ENCODE data around the gene FCN3. TPM values are rescaled to one million over a fixed set of nuclear protein-coding genes. Genes with fewer than 3 reads are reported as not detected.

The FCN3 gene
- polyA plus RNA-seq, 1 donor: 0.13 TPM

- no peak overlapping the region for H3K4me3 ChIP-seq (ENCODE audit: low read length)
- no peaks in the 10 kb centered on the region for H3K36me3 ChIP-seq (ENCODE audit: control insufficient read depth, insufficient read depth, low read length)
- H3K27ac ChIP-seq (ENCODE audit: low read length): no peak overlapping the region
- no CpG with 5 or more reads among the region's 19 CpGs for WGBS (ENCODE audit: insufficient coverage, low lambda C conversion rate)
- peaks cover 27% of the 10 kb centered on the region for H3K4me1 ChIP-seq (ENCODE audit: control insufficient read depth, insufficient read depth, low read length)
- DNase-seq: peak in 1 of 2 donors; percentile 30
- no peaks in the 10 kb centered on the region for H3K9me3 ChIP-seq (ENCODE audit: control insufficient read depth, low read depth, low read length)
- H3K27me3 ChIP-seq (ENCODE audit: control insufficient read depth, insufficient read depth, low read length): no peaks in the 10 kb centered on the region
Measured at GRCh38 chr1:27399251-27400025, 24.8 kb upstream of the FCN3 start.

- no peaks in the 10 kb centered on the region for H3K9me3 ChIP-seq (ENCODE audit: control insufficient read depth, low read depth, low read length)
- H3K27ac ChIP-seq (ENCODE audit: low read length): no peak overlapping the region
- H3K36me3 ChIP-seq (ENCODE audit: control insufficient read depth, insufficient read depth, low read length): no peaks in the 10 kb centered on the region
- H3K27me3 ChIP-seq (ENCODE audit: control insufficient read depth, insufficient read depth, low read length): no peaks in the 10 kb centered on the region
- H3K4me3 ChIP-seq (ENCODE audit: low read length): no peak overlapping the region
- no peak for DNase-seq
- WGBS (ENCODE audit: insufficient coverage, low lambda C conversion rate): no CpG with 5 or more reads among the region's 4 CpGs
- H3K4me1 ChIP-seq (ENCODE audit: control insufficient read depth, insufficient read depth, low read length): peaks cover 25% of the 10 kb centered on the region
Measured at GRCh38 chr1:27398405-27399149, 24.0 kb upstream of the FCN3 start.

- no CpG with 5 or more reads among the region's 7 CpGs for WGBS (ENCODE audit: insufficient coverage, low lambda C conversion rate)
- no peak for DNase-seq
- no peak overlapping the region for H3K27ac ChIP-seq (ENCODE audit: low read length)
- no peak overlapping the region for H3K4me3 ChIP-seq (ENCODE audit: low read length)
- H3K27me3 ChIP-seq (ENCODE audit: control insufficient read depth, insufficient read depth, low read length): peaks cover 2% of the 10 kb centered on the region
- no peaks in the 10 kb centered on the region for H3K36me3 ChIP-seq (ENCODE audit: control insufficient read depth, insufficient read depth, low read length)
- H3K4me1 ChIP-seq (ENCODE audit: control insufficient read depth, insufficient read depth, low read length): peaks cover 27% of the 10 kb centered on the region
- no peaks in the 10 kb centered on the region for H3K9me3 ChIP-seq (ENCODE audit: control insufficient read depth, low read depth, low read length)
Measured at GRCh38 chr1:27397749-27398148, 23.1 kb upstream of the FCN3 start.

GRCh38 chr1:27397110-27397509 is 22.5 kb upstream of the FCN3 start:
- H3K27me3 ChIP-seq (ENCODE audit: control insufficient read depth, insufficient read depth, low read length): peaks cover 2% of the 10 kb centered on the region
- no peak for DNase-seq
- H3K9me3 ChIP-seq (ENCODE audit: control insufficient read depth, low read depth, low read length): no peaks in the 10 kb centered on the region
- H3K36me3 ChIP-seq (ENCODE audit: control insufficient read depth, insufficient read depth, low read length): no peaks in the 10 kb centered on the region
- no CpG with 5 or more reads among the region's 3 CpGs for WGBS (ENCODE audit: insufficient coverage, low lambda C conversion rate)
- no peak overlapping the region for H3K4me3 ChIP-seq (ENCODE audit: low read length)
- no peak overlapping the region for H3K27ac ChIP-seq (ENCODE audit: low read length)
- H3K4me1 ChIP-seq (ENCODE audit: control insufficient read depth, insufficient read depth, low read length): peaks cover 28% of the 10 kb centered on the region

- Histone ChIP-seq H3K36me3 (ENCODE audit: control insufficient read depth, insufficient read depth, low read length) (no peaks in the 10 kb centered on the region), H3K9me3 (ENCODE audit: control insufficient read depth, low read depth, low read length) (no peaks in the 10 kb centered on the region), H3K27ac (ENCODE audit: low read length) (no peak overlapping the region), H3K4me1 (ENCODE audit: control insufficient read depth, insufficient read depth, low read length) (peaks cover 33% of the 10 kb centered on the region), H3K4me3 (ENCODE audit: low read length) (no peak overlapping the region), H3K27me3 (ENCODE audit: control insufficient read depth, insufficient read depth, low read length) (peaks cover 7% of the 10 kb centered on the region)
- WGBS (ENCODE audit: insufficient coverage, low lambda C conversion rate): no CpG with 5 or more reads among the region's 10 CpGs
- DNase-seq: peak; percentile 34 to 53
Measured at GRCh38 chr1:27395441-27396195, 21.0 kb upstream of the FCN3 start.

GRCh38 chr1:27394925-27395324 is 20.3 kb upstream of the FCN3 start:
- Histone ChIP-seq H3K4me3 (ENCODE audit: low read length) (no peak overlapping the region), H3K4me1 (ENCODE audit: control insufficient read depth, insufficient read depth, low read length) (peaks cover 33% of the 10 kb centered on the region), H3K27me3 (ENCODE audit: control insufficient read depth, insufficient read depth, low read length) (peaks cover 7% of the 10 kb centered on the region), H3K9me3 (ENCODE audit: control insufficient read depth, low read depth, low read length) (no peaks in the 10 kb centered on the region), H3K27ac (ENCODE audit: low read length) (no peak overlapping the region), H3K36me3 (ENCODE audit: control insufficient read depth, insufficient read depth, low read length) (no peaks in the 10 kb centered on the region)
- DNase-seq: no peak
- no CpG with 5 or more reads among the region's 1 CpG for WGBS (ENCODE audit: insufficient coverage, low lambda C conversion rate)

GRCh38 chr1:27394282-27394658 is 19.6 kb upstream of the FCN3 start:
- DNase-seq: no peak
- H3K4me1 ChIP-seq (ENCODE audit: control insufficient read depth, insufficient read depth, low read length): peaks cover 28% of the 10 kb centered on the region
- WGBS (ENCODE audit: insufficient coverage, low lambda C conversion rate): no CpG with 5 or more reads among the region's 9 CpGs
- H3K9me3 ChIP-seq (ENCODE audit: control insufficient read depth, low read depth, low read length): no peaks in the 10 kb centered on the region
- no peak overlapping the region for H3K27ac ChIP-seq (ENCODE audit: low read length)
- H3K36me3 ChIP-seq (ENCODE audit: control insufficient read depth, insufficient read depth, low read length): no peaks in the 10 kb centered on the region
- no peak overlapping the region for H3K4me3 ChIP-seq (ENCODE audit: low read length)
- peaks cover 7% of the 10 kb centered on the region for H3K27me3 ChIP-seq (ENCODE audit: control insufficient read depth, insufficient read depth, low read length)

GRCh38 chr1:27393641-27394281 is 19.1 kb upstream of the FCN3 start:
- DNase-seq: no peak
- Histone ChIP-seq H3K4me1 (ENCODE audit: control insufficient read depth, insufficient read depth, low read length) (peaks cover 23% of the 10 kb centered on the region), H3K27me3 (ENCODE audit: control insufficient read depth, insufficient read depth, low read length) (peaks cover 7% of the 10 kb centered on the region), H3K4me3 (ENCODE audit: low read length) (no peak overlapping the region), H3K27ac (ENCODE audit: low read length) (no peak overlapping the region), H3K36me3 (ENCODE audit: control insufficient read depth, insufficient read depth, low read length) (no peaks in the 10 kb centered on the region), H3K9me3 (ENCODE audit: control insufficient read depth, low read depth, low read length) (no peaks in the 10 kb centered on the region)
- WGBS (ENCODE audit: insufficient coverage, low lambda C conversion rate): no CpG with 5 or more reads among the region's 18 CpGs

- Histone ChIP-seq H3K4me3 (ENCODE audit: low read length) (peak overlapping the region; percentile 32), H3K9me3 (ENCODE audit: control insufficient read depth, low read depth, low read length) (no peaks in the 10 kb centered on the region), H3K36me3 (ENCODE audit: control insufficient read depth, insufficient read depth, low read length) (no peaks in the 10 kb centered on the region), H3K27me3 (ENCODE audit: control insufficient read depth, insufficient read depth, low read length) (peaks cover 7% of the 10 kb centered on the region), H3K4me1 (ENCODE audit: control insufficient read depth, insufficient read depth, low read length) (peaks cover 15% of the 10 kb centered on the region), H3K27ac (ENCODE audit: low read length) (no peak overlapping the region)
- DNase-seq: no peak
- no CpG with 5 or more reads among the region's 30 CpGs for WGBS (ENCODE audit: insufficient coverage, low lambda C conversion rate)
Measured at GRCh38 chr1:27392778-27393635, 18.4 kb upstream of the FCN3 start.
